OCI-LY1 (cell line): ENCODE results near the gene BAD.

Experiments
- CTCF ChIP-seq: fragments of 200-600 bp; sonication (generic), shearing (Covaris generic); IDR thresholded peaks from 2 replicates; pipeline ENCODE4 v1.5.1; 2017; ENCODE audit warnings: mild to moderate bottlenecking, antibody characterized with exemption, low read length, moderate library complexity, mixed read lengths
- EZH2 ChIP-seq: fragments of 200-600 bp; sonication (generic), shearing (Covaris generic); IDR thresholded peaks from 2 replicates; pipeline ENCODE4 v1.8.0; 2017; ENCODE audit warnings: borderline replicate concordance, mixed run types, mild to moderate bottlenecking, antibody characterized with exemption, low read length, moderate library complexity, mixed read lengths

- no peak for TF ChIP-seq CTCF
- no peak for TF ChIP-seq EZH2
These were observed 61.8 kb downstream of the BAD start for GRCh38 chr11:64222651-64223000.
